ENCODE measurements around the gene POU2F2.

Gene POU2F2

GRCh38 chr19:42099336-42099925, 32.8 kb downstream of the POU2F2 start:
- DNase-seq (ENCODE audit: low read depth), result no peak

DNA sequence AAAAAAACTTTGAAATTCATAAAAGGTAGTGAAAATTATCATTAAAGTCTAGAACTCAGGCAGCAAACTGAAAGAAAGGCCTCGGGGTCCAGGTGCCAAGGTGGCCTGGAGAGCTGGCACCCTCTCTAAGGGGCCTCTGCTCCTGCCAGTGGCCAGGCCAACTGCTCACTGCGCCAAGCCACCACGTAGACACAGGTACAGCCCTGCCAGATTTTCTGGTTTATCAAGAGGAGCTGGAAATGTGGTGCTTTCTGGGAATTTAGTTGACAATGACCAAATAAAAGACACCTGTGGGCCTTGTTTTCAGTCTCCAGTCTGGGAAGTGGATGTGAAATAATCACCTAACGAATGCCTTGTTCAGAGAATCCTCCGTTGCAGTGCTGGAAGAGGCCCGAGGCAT, 33.5 kb downstream of the POU2F2 start:
- DNase-seq (ENCODE audit: low read depth), result no peak

DNA sequence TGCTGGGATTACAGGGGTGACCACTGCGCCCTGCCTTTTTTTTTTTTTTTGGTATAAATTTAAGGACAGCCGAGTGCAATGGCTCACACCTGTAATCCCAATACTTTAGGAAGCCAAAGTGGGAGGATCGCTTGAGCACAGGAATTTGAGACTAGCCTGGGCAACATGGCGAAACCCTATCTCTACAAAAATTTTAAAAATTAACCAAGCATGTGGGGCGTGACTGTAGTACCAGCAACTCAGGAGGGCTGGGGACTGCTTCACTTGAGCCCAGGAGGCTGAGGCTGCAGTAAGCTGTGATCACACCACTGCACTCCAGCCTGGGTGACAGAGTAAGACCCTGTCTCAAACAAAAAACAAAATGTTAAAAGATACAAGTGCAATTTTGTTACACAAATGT, 34.8 kb downstream of the POU2F2 start:
- DNase-seq (ENCODE audit: low read depth), result no peak

DNA sequence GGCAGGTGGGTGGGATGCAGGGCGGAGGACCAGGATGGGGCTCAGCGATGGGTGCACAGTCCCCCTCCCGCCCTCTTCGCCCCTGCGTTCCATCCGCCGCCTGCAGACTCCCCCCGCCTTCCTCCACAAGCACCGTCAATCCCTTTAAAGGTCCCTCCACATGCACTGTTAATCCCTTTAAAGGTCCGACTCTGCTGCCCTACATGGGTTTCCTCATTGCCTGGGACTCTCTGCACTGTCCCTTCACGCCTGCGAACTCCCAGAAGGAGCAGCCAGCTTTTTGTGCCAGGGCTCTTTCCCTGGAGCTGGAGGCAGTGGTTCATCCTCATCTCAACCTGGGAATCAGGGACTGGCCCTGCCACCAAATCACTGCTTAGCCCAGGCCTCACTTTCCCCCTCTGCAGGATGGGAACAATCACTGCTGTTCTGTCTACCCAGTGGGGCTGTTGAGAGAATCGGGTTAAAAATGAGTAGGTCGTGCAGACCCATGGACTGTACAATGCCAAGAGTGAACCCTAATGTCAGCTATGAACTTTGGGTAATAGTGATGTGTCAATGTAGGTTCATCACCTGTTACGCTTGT, 35.9 kb downstream of the POU2F2 start:
- no peak for DNase-seq (ENCODE audit: low read depth)

- DNase-seq (ENCODE audit: low read depth), result no peak
Observed at GRCh38 chr19:42095814-42096230, 36.4 kb downstream of the POU2F2 start.

DNA sequence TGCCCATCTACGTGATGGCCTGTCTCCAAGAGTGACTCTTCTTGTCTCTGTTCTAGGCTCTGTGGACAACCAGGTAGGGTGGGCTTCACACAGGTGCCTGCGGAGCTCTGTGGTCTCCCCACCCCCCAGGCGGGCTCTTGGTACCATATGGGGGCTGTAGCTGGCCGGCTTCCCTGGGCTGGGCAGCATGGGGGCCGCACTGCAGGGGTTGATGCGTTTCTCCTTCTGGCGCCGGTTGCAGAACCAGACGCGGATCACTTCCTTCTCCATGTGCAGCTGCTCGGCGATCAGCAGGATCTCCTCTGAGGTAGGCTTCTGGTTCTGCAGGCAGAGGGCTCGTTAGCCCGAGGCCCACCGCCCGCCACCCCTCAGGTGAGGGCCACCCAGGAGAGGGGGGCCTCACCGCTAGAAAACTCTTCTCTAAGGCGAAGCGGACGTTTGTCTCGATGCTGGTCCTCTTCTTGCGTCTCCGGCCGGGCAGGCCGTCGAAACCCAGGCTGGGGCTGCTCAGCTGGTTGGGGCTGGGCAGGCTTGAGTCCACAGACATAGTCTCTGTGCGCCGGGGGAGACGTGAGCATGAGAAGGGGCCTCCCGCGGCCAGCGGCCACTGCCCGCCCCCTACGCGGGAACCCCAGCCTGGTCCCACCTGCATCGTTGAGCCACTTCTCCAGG, 37.0 kb downstream of the POU2F2 start:
- no peak for DNase-seq (ENCODE audit: low read depth)

GRCh38 chr19:42093926-42094325, 38.3 kb downstream of the POU2F2 start:
- no peak for DNase-seq (ENCODE audit: low read depth)

DNA sequence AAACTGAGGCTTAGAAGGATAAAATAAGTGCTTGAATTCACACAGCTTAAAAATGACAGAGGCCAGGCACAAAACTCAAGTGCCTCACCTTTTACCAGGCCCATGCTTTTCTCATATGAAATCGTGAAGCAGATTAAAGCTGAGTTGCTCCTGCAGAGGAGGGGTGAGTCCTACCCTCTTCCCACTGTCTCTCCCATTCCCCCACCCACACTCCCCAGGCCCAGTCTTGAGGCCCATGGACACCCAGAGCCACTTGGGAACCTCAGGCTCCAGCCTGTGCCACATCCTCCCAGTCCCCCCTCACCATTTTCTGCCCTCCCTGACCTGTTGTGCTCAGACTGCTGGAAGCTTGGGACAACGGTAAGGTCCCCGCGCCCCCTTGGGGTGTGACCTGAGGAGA, 38.7 kb downstream of the POU2F2 start:
- no peak for DNase-seq (ENCODE audit: low read depth)

- no peak for DNase-seq (ENCODE audit: low read depth)
Observed at GRCh38 chr19:42092350-42092749, 39.9 kb downstream of the POU2F2 start.

DNA sequence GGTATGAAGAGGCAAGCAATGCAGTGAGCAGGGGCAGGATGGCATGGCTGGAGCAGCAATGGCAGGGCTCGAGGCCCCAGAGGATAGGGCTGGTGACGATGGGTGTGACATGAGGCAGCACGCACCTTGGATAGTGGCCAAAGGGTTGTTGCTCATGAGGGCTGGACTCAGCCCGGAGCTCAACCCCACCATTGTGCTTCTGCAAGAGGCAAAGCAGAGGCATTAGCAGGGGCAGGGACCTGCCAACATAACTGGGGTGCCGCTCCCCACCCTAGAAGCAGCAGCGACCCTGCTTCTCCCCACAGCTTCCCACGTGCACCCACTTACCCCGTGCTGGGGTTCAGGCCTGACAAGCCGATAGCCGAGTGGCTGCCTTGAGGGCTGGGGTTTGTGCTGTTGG, 40.5 kb downstream of the POU2F2 start:
- no peak for DNase-seq (ENCODE audit: low read depth)

DNA sequence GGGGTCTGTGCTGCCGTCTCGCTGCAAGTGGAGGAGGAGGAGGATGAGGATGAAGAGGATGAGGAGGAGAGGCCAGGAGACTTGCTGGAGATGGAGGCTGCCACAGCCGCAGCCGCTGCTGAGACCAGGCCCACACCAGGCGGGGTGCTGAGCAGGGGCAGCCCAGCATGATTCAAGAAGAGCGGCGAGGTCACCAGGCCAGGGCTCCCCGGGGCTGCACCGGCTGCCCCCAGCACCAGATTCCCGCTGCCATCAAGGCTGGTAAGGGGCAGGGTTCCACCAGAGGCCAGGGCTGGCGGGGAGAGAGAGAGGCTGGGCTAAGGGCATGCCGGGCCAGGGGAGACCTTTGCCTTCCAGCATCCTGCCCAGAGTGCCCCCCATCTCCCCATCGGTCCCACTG, 40.9 kb downstream of the POU2F2 start:
- DNase-seq (ENCODE audit: low read depth), result no peak

DNA sequence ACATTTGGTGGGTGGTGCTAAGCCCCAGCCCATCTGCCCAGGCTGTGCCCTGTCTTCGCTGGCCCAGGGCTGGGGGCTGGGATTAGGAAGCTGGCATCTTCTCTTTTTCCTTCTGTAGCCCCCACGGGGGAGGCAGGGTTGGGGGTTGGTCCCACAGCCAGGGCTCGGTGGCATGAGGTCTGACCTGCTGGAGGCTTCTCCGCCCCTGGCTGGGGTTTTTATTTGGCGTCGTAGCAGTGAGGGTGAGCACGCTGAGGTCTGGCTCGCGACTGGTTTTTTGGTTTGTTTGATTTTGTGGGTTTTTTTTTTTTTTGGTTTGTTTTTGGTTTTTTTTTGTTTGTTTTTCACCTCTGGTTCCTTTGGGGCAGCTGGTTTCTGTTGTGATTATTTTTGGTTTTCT, 41.6 kb downstream of the POU2F2 start:
- DNase-seq (ENCODE audit: low read depth), result no peak

DNA sequence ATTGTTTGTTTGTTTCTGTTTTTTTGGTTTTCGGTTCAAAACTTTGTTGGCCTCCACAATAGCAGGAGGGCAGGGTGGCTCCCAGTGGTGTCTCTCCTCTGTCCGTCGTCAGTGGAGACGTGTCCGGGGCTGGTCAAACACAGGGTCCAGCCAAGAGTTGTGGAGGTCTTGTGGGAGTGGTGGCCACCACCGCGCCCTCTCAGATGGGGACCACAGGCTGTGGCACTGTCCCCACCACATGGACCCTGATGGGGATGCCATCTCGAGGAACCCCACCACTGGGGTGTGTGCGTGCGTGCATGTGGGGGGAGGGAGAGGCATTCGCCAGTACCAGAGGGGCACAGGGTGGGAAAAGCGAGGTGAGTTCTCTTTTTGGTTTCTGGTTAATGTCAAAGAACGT, 42.5 kb downstream of the POU2F2 start:
- DNase-seq (ENCODE audit: low read depth), result no peak

GRCh38 chr19:42089191-42089750, 43.0 kb downstream of the POU2F2 start:
- DNase-seq (ENCODE audit: low read depth), result no peak

GRCh38 chr19:42088471-42089190, 43.6 kb downstream of the POU2F2 start:
- peak; percentile 39 for DNase-seq (ENCODE audit: low read depth)

DNA sequence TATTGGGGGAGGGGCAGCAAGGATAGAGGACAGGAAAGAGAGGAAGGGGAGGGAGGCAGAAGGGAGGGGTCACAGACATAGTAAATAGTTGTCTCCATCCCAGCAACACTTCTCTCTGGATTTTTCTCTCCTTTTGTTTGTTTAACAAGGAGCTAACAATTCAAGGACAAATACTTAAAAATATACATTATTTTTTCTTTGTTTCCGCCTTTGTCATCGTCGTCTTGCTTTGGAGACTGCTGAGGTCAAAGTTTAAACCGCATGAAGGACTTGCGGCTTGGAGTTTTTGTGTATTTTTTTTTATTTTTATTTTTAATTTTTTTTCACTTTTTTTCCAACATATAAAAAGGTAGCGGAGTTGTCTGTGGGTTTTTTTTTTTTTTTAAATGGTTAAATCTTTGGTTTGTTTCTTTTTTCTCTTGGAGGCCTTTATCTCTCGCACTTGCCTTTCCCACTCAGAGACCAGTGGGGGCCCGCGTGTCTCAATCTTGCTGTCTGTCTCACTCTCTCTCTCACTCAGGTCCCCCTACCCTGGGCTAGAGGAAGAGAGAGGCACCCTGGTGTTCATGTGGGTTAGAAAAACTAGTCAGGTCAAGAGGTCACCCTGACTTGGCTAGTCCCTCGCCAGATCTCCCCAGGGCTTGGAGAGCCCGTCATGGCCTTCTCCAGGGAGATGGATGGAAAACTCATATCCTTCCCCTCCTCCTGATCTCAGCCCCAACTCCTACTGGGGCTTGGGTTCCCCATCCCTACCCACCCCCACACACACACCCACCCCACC, 45.3 kb downstream of the POU2F2 start:
- DNase-seq (ENCODE audit: low read depth), result no peak

GRCh38 chr19:42086188-42086736, 46.0 kb downstream of the POU2F2 start:
- no peak for DNase-seq (ENCODE audit: low read depth)

GRCh38 chr19:42083537-42083936, 48.7 kb downstream of the POU2F2 start:
- no peak for DNase-seq (ENCODE audit: low read depth)

GRCh38 chr19:42081584-42082203, 50.6 kb downstream of the POU2F2 start:
- DNase-seq (ENCODE audit: low read depth), result peak; percentile 12

DNA sequence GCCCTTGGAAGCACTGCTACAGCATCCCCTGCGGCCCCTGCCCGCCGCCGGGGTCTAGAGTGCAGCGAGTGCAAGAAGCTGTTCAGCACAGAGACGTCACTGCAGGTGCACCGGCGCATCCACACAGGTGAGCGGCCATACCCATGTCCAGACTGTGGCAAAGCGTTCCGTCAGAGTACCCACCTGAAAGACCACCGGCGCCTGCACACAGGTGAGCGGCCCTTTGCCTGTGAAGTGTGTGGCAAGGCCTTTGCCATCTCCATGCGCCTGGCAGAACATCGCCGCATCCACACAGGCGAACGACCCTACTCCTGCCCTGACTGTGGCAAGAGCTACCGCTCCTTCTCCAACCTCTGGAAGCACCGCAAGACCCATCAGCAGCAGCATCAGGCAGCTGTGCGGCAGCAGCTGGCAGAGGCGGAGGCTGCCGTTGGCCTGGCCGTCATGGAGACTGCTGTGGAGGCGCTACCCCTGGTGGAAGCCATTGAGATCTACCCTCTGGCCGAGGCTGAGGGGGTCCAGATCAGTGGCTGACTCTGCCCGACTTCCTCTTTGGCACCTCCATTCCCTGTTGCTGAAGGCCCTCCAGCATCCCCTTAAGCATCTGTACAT, 51.4 kb downstream of the POU2F2 start:
- no peak for DNase-seq (ENCODE audit: low read depth)

Measured in fibroblast of the conjunctiva (primary cell).